Body of pancreas (tissue), 4 donors: Measurements from ENCODE around the gene USP24. TPM values are rescaled to one million over a fixed set of nuclear protein-coding genes. Genes with fewer than 3 reads are reported as not detected.
A peak's percentile ranks its signal among the peaks of the same experiment; 100 is the strongest.

Experiments used
- ATAC-seq: fragments of 150-250 bp; one replicate; pipeline ENCODE4 v1.9.1; 2016
- DNase-seq, 4 donors: peaks; one replicate each; pipeline ENCODE4 v3.0.0-alpha.2; 2019
- H3K27ac ChIP-seq, 4 donors: fragments of 200-600 bp; sonication (generic); 1 replicate in 3 of 4; 2 replicates in 1 of 4; pipeline versions ENCODE4 v1.5.1 to v1.6.1; 2016 to 2019; ENCODE audit warnings: mild to moderate bottlenecking in 1 of 4, mixed read lengths in 1 of 4, moderate library complexity in 1 of 4
- H3K27me3 ChIP-seq, 2 donors: fragments of 200-600 bp; sonication (generic); one replicate each; pipeline ENCODE4 v1.6.0; 2016; ENCODE audit warnings: mild to moderate bottlenecking in 1 of 2
- H3K36me3 ChIP-seq, 2 donors: fragments of 200-600 bp; sonication (generic); replicated peaks in 1 of 2; 2 replicates each; pipeline ENCODE4 v1.5.1; 2016; ENCODE audit warnings: low read depth in 2 of 2; ENCODE audit not compliant: insufficient read depth in 1 of 2
- H3K4me1 ChIP-seq: fragments of 200-600 bp; sonication (generic); one replicate; pipeline ENCODE4 v1.6.0; 2016
- H3K4me3 ChIP-seq, 2 donors: fragments of 200-600 bp; sonication (generic); 1 replicate in 1 of 2; 2 replicates in 1 of 2; pipeline ENCODE4 v1.5.1; 2016 to 2019
- H3K9me3 ChIP-seq, 3 donors: fragments of 200-600 bp; sonication (generic); 1 replicate in 2 of 3; 2 replicates in 1 of 3; pipeline ENCODE4 v1.5.1; 2016
- POLR2A ChIP-seq, 3 donors: fragments of 450-650 bp; IDR thresholded peaks; one replicate each; pipeline ENCODE4 v1.6.1; 2016; ENCODE audit warnings: antibody characterized with exemption in 3 of 3, mild to moderate bottlenecking in 2 of 3
- WGBS, 2 donors: methylation state at CpG; one replicate each; pipeline ENCODE4 v1.1.5; 2017; 5-methylcytosine and 5-hydroxymethylcytosine counted together
- intact Hi-C: fragments of 100-400 bp; cut with DNase I; formaldehyde crosslinking; loops from one replicate; pipeline ENCODE4 v1.15.1; 2023
- total RNA-seq, 2 donors: library from RNA; depleted of rRNA; stranded (reverse); fragments of >200 nt; gene quantifications; one replicate each; pipeline ENCODE4 v1.1.0, GENCODE V29; 2016
- TF ChIP-seq, protein P1 (sequence below), 7 experiments: fragments of 450-650 bp in 4 of 7; fragments of 200-600 bp in 3 of 7; sonication (generic) in 3 of 7; IDR thresholded peaks; one replicate each; pipeline ENCODE4 v1.5.1; 2016 to 2019; ENCODE audit warnings: antibody characterized with exemption in 7 of 7

USP24 gene
- total RNA-seq, 2 donors from 2014 or later, result 28.3 to 68.6 TPM

GRCh38 chr1:55040933-55041494, 174.2 kb downstream of the USP24 start:
- TF ChIP-seq, protein P1, sequence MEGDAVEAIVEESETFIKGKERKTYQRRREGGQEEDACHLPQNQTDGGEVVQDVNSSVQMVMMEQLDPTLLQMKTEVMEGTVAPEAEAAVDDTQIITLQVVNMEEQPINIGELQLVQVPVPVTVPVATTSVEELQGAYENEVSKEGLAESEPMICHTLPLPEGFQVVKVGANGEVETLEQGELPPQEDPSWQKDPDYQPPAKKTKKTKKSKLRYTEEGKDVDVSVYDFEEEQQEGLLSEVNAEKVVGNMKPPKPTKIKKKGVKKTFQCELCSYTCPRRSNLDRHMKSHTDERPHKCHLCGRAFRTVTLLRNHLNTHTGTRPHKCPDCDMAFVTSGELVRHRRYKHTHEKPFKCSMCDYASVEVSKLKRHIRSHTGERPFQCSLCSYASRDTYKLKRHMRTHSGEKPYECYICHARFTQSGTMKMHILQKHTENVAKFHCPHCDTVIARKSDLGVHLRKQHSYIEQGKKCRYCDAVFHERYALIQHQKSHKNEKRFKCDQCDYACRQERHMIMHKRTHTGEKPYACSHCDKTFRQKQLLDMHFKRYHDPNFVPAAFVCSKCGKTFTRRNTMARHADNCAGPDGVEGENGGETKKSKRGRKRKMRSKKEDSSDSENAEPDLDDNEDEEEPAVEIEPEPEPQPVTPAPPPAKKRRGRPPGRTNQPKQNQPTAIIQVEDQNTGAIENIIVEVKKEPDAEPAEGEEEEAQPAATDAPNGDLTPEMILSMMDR (IDR thresholded peaks at IDR 0.05), result no peak
- TF ChIP-seq POLR2A (IDR thresholded peaks at IDR 0.05), result no peak
- peak overlapping the region in 1 of 2 donors; percentile 23 for H3K4me3 ChIP-seq
- H3K27ac ChIP-seq, result peak overlapping the region; percentile 25 to 83 (median 41)
- H3K4me1 ChIP-seq, result peaks cover 28% of the 10 kb centered on the region
- 24 to 44% methylated on average over 4 to 5 of the region's 5 CpGs for WGBS, 2 donors
- no peak for DNase-seq
- H3K36me3 ChIP-seq, result no peaks in the 10 kb centered on the region
- no peaks in the 10 kb centered on the region for H3K9me3 ChIP-seq
- intact Hi-C loops, result no loop called here
- ATAC-seq, result no peak
- H3K27me3 ChIP-seq, result no peaks in the 10 kb centered on the region

DNA sequence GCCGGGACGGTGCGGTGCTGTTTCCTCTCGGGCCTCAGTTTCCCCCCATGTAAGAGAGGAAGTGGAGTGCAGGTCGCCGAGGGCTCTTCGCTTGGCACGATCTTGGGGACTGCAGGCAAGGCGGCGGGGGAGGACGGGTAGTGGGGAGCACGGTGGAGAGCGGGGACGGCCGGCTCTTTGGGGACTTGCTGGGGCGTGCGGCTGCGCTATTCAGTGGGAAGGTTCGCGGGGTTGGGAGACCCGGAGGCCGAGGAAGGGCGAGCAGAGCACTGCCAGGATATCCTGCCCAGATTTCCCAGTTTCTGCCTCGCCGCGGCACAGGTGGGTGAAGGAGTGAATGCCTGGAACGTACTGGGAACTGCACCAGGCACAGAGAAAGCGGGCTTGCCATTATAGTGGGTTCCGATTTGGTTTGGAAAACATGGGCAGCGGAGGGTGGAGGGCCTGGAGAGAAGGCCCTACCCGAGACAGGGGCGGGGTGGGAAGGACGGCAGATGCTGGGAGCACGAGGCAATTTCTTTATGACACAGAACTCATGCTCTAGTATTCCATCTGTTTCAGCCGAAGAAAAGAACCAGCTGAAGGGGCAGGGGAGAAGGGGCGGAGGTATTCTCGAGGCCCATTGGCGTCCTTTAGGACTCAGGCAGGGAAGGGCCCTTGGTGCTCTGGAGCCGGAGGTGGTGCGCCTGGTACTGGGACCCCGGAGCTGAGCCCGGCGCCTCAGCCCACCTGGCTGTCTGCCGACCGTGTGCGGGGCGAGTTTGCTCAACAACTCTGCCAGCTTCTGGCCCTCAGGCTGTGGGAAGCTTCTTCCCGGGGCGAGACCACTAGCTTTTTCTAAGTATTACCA, 174.9 kb downstream of the USP24 start:
- Histone ChIP-seq H3K36me3 (no peaks in the 10 kb centered on the region), H3K9me3 (no peaks in the 10 kb centered on the region), H3K27me3 (no peaks in the 10 kb centered on the region), H3K4me3 (peak overlapping the region; percentile 14 to 23), H3K27ac (peak overlapping the region; percentile 33 to 83 (median 57)), H3K4me1 (peaks cover 28% of the 10 kb centered on the region)
- intact Hi-C loops, result no loop called here
- 7 to 10% methylated on average over 35 to 49 of the region's 49 CpGs for WGBS, 2 donors
- TF ChIP-seq POLR2A (IDR thresholded peaks at IDR 0.05), result peak; percentile 11 to 25 (median 17)
- TF ChIP-seq, protein P1 (IDR thresholded peaks at IDR 0.05), result no peak
- DNase-seq, result peak; percentile 54 to 85 (median 70)
- peak; percentile 72 for ATAC-seq

DNA sequence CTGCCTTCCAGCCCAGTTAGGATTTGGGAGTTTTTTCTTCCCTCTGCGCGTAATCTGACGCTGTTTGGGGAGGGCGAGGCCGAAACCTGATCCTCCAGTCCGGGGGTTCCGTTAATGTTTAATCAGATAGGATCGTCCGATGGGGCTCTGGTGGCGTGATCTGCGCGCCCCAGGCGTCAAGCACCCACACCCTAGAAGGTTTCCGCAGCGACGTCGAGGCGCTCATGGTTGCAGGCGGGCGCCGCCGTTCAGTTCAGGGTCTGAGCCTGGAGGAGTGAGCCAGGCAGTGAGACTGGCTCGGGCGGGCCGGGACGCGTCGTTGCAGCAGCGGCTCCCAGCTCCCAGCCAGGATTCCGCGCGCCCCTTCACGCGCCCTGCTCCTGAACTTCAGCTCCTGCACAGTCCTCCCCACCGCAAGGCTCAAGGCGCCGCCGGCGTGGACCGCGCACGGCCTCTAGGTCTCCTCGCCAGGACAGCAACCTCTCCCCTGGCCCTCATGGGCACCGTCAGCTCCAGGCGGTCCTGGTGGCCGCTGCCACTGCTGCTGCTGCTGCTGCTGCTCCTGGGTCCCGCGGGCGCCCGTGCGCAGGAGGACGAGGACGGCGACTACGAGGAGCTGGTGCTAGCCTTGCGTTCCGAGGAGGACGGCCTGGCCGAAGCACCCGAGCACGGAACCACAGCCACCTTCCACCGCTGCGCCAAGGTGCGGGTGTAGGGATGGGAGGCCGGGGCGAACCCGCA, 175.7 kb downstream of the USP24 start, which contains the start of gene PCSK9:
TSS of gene PCSK9 (plus strand) at position 207 of the 741 bp plus-strand sequence. CDS start at position 497, 290 bp downstream.
- Histone ChIP-seq H3K27me3 (no peaks in the 10 kb centered on the region), H3K27ac (peak within 1 kb of the TSS; percentile 33 to 83 (median 57)), H3K36me3 (no peaks in the 10 kb centered on the region), H3K4me1 (peaks cover 28% of the 10 kb centered on the region), H3K9me3 (no peaks in the 10 kb centered on the region), H3K4me3 (peak within 1 kb of the TSS; percentile 14 to 23)
- TF ChIP-seq, protein P1 (IDR thresholded peaks at IDR 0.05), result no peak
- TF ChIP-seq POLR2A (IDR thresholded peaks at IDR 0.05), result peak; percentile 43 to 58 (median 45)
- WGBS, 2 donors, result 0 to 3% methylated on average over 5 to 62 of the region's 67 CpGs
- DNase-seq (peak; percentile 37 to 74 (median 52)), ATAC-seq (peak; percentile 58)
- intact Hi-C loops, result no loop called here

GRCh38 chr1:55038974-55039341, 176.2 kb downstream of the USP24 start:
- intact Hi-C loops, result no loop called here
- TF ChIP-seq, protein P1 (IDR thresholded peaks at IDR 0.05), result no peak
- no peak for TF ChIP-seq POLR2A (IDR thresholded peaks at IDR 0.05)
- Histone ChIP-seq H3K9me3 (no peaks in the 10 kb centered on the region), H3K4me3 (no peak overlapping the region), H3K36me3 (no peaks in the 10 kb centered on the region), H3K27me3 (no peaks in the 10 kb centered on the region), H3K27ac (peak overlapping the region in 1 of 4 donors; percentile 83), H3K4me1 (peaks cover 28% of the 10 kb centered on the region)
- WGBS, 2 donors, result 31 to 38% methylated on average over 9 of the region's 9 CpGs
- no peak for DNase-seq
- no peak for ATAC-seq
